Right lung (tissue), 5 donors: ENCODE measurements around the gene ANKRD10. TPM values are rescaled to one million over a fixed set of nuclear protein-coding genes. Genes with fewer than 3 reads are reported as not detected.

Experiments
- DNase-seq, 2 donors: peaks; one replicate each; pipeline ENCODE4 v3.0.0-alpha.2; 2013
- polyA plus RNA-seq, 5 donors: library from polyadenylated mRNA; unstranded; fragments of 120-200 nt; gene quantifications; one replicate each; pipeline versions ENCODE4 v1.2.1 to v1.2.3, GENCODE V29; 2013; ENCODE audit warnings: inconsistent platforms in 1 of 5, low replicate concordance in 1 of 5; ENCODE audit not compliant: insufficient read length in 5 of 5, insufficient read depth in 1 of 5

The ANKRD10 gene
- polyA plus RNA-seq, 5 donors, result 262 to 475 (median 455) TPM

DNA sequence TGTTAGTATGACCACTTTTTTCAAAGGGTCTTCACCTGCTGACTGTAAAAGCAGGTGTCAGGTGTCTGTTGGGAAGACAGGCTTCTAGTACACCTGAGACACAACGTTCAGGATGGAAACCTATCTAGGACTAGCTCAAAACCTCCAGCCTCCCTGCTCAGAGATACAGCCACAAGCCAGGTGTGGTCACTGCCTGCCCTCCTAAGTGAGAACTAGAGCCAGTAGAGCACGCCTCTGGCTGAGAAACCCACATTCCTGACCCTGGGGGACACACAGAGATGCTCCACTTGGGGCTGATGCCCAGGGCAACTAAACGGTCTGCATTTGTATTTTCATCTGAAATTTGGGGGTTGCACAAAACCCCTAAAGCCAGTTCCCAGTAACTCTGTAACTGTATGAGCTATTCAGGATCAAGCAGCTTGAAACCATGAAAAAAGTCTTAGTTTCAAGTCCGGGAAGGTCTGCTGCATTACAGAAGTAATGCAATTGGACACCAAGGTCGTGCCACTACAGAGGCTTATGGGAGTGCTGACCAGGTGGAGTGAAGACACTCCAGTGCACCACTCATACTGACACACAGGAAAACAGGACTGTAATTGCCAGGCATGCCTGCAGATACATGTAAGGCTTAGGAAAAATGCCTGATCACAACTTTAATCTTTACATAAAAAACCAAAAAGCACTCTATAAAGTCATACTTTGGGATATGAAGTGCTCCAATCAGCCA is 27.8 kb downstream of the ANKRD10 start:
- no peak for DNase-seq

GRCh38 chr13:110885966-110886869 is 28.7 kb downstream of the ANKRD10 start:
- no peak for DNase-seq

DNA sequence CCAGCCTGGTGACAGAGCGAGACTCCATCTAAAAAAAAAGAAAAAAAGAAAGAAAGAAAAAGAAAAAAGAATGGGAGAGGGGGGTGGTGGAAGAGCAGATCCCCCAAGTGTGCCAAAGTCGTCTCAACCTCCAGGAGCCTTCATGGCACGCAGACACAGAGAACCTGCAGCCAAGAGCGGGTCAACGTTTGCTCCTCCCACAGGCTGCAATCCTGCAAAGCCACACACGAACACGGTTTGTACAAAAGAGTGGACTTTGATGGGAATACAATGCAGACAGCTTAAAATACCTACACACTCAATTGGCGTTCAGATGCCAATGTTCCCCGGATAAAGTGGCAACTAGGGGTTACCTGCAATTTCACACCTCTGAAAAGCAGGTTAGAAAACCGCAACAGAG is 29.4 kb downstream of the ANKRD10 start:
- DNase-seq, result no peak

GRCh38 chr13:110884517-110884916 is 30.4 kb downstream of the ANKRD10 start:
- DNase-seq, result no peak

DNA sequence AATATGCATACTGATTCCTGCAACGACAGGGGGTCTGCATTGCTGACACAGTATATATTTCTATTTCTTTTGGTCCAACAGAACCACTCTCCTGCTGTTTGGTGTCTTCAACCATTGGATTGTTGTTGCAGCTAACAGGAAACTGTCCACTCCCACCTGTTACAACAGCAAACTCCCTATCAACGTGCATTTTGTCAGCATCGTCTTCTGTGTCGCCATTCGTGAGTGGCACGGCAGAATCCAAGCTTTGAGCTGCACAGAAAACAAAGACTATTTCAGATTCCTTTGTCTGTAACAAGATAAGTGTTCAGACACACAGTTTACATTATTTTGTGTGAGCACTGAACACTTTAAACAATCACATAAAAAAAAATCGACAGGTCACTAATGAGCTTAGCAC is 31.3 kb downstream of the ANKRD10 start:
- no peak for DNase-seq

DNA sequence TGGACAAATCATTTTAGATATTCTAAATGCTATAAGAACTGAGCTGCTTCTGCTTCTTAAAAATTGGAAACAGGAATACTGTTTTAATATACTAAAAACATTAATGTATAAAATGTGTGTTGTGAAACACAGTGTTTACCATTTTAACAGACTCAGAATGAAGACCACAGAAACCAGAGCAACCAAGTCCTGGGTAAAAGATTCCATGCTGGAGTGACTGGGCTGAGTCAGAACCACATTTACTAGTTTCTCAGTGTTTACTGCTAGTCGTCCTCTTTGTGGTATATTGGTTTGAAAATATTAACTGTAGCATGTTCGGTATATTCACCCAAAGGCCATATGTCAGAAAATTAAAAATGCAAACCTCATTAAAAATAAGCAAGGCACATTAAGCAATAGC is 31.9 kb downstream of the ANKRD10 start:
- no peak for DNase-seq

DNA sequence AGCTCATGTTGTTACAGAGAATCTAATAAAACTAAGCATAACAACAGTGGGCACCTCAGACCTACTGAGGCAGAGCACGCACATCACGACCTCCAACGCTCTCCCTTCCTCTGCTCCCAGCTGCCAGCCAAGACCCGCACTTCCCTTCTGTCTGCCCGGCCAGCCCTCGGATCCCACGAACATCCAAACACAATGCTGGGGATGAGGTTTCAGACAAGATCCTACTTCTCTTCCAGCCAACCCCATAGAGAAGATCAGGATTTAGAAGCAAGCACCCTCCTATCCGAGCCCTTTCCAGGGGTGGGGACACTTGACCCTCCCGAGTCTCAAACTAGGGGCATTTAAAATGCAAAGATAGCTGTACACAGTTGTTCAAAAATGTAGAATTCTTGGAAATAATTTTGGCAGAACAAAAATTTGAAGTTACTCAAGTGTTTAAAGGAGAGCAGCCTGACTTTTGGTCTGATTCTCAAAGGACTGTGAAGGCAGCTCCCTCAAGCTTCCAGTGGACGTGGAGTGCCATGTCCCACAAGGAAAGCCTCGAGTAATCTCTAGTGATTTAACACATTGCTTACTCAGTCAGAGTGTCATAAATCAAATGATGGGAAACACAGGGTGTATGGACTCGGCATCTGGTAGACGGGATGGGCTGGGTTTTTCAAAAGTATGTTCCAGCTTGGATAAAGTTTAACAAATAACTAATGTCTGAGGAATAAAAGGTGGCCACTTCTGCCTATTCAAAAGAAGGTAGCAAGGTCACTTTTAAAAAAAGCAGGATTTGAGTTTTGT is 32.8 kb downstream of the ANKRD10 start:
- DNase-seq, result no peak

DNA sequence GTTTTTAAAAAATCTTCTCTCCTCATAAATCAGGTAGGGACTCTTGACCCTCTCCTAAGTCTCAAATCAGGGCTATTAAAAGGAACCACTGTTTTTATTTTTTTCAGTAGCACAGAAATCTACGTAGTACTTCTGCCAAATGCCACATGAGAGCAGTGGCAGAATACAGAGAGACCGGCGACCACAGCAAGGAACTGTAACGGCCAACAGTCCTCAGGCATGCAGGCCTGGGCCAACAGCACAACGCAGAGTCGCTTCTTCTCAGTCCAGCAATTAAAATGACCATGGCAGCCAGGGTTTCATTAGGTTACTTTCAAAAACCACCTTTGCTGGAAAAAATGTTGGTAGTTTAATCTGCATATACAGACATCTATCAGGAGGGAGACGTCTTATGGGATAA is 34.2 kb downstream of the ANKRD10 start:
- no peak for DNase-seq

DNA sequence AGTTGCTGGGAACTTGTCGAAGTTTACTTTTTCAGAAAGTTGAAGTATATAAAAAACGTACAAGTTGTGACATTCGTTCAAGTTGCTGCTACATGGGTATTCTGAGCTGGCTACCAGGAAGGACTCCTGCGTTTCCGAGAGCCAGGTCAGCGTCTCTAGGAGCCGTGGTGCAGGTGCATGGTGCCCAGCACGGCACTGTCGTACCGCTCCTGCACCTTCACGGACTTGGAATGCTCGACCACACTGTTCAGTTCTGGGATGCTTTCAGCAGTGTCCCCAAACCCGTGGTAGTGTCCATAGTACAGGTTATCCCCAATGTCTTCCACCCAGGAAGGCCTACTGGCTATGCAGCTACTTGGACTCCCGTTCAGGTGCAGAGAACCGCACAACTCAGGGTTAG is 35.4 kb downstream of the ANKRD10 start:
- no peak for DNase-seq

- DNase-seq, result no peak
Observed at GRCh38 chr13:110877737-110878258, 37.1 kb downstream of the ANKRD10 start.

GRCh38 chr13:110876609-110877008 is 38.3 kb downstream of the ANKRD10 start:
- DNase-seq, result no peak

- no peak for DNase-seq
Observed at GRCh38 chr13:110875241-110875640, 39.6 kb downstream of the ANKRD10 start.

DNA sequence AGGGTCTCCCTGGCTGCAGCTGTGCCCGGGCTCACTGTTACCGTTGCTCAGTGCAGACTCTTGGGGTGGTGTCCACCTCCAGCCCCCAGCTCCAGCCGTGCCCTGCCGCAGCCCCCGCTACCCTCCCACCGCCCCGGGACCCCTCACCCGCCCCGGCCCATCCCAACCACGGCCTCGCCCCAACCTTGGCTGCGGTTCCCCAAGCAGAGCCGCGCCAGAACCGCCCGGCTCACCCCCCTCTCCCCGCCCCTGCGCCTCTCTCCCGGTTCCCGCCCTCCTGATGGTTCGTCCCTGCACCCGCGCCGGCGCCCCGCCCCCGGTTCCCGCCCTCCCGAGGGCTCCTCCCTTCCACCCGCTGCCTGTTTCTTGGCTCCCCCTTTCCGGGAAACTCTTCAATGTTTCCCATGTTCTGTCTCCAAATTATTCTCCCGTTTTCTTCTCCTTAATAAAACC is 40.3 kb downstream of the ANKRD10 start:
- DNase-seq, result peak; percentile 76 to 77

DNA sequence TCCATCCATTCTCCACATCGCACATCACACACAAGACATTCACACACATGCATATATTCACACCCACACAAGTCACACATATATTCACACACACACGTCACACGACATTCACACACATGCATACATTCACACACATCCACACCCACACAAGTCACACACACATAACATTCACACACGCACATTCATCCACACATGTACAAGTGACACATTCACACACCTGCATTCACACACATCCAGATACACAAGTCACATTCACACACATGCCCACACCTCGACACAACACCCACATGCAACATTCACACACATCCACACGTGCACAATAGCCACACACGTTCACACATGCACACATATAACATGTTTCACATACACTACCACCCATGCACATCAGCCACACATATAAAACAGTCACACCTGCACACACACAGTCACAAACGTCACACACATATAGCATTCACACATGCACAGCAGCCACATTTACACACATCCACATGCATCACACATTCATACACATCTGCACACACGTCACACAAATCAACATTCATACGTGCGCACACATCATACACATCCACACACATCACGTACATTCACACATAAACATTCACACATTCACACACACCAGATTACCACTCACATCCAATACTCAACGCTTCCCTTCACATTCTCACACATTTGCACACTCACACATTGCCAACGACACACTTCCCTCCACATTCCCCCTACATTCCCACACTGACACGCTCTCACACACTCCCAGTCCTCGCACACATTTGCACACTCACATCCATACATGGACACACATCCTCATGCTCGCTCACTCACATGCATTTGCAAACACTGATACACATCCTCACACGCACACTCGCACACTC is 41.0 kb downstream of the ANKRD10 start:
- no peak for DNase-seq

DNA sequence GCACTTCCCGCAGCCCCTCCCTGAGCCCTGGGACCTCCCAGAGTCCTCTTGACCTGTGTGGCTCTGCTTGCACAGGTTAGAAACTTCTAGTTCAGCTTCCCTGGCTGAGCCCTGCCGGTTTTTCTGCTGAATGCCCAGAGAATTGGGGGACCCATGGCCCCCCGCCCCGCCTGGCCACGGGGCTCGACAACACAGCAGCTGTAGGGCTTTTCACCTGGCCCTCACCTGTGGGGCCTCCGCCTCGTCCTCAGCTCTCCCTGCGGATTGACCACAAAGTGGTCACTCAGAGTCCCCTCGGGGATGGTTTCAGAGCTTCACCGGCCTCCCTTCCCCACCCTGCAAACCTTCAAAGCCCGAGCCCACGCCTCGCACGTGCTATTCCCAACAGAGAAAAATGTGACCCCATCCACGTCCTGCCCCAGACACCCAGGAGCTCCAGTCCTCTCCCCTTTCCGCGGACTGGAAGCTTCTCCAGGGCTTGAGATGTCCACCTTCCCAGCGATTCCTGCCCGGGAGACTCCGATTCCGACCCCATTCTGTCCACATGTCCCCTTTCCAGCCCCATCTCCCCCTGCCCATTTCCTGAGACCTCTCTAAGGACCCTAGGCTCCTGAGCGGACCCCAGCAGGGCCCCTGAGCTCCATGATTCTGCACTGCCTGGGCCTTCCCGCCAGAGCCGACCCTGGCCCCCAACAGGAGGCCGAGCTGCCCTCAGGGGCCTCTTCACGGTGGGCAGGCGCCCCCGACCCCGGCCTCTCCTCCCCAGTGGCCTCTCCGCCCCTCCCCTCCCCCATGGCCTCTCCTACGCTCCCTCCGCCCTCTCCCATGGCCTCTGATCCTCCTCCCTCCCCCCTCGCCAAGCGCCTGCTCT is 41.9 kb downstream of the ANKRD10 start:
- DNase-seq, result no peak

DNA sequence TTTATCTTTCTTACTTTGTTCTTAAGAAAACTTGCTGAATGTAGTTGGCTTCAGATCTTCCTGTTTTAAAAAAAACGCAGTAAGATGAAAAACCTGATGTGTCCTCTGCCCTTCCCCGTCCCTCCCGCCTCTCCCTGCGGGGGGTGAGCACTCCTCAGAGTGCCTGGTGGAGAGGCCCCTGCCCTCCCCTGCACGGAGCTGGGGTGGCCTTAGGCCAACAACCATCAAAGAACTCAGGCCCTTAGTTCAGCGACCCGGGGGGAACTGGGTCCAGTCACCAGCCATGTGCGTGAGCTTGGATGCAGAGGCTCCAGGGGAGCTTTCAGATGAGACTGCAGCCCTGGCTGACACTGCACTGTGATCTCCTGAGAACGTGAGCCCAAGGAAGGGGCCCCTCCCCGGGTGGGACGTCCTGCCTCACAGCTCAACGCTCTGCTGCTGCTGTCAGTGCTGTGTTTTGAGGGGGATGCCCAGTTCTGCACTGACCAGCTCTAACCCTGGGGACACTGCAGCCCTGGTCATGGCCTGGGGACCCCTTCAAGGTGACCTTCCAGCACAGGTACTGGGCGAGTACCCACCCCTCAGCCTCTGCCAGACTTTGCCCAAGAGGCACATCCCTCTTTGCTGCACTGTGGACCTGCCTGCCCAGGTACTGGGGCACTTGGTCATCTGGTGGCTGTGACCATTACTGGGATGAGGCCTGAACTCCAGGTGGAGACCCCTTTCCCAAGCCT is 42.7 kb downstream of the ANKRD10 start:
- no peak for DNase-seq

DNA sequence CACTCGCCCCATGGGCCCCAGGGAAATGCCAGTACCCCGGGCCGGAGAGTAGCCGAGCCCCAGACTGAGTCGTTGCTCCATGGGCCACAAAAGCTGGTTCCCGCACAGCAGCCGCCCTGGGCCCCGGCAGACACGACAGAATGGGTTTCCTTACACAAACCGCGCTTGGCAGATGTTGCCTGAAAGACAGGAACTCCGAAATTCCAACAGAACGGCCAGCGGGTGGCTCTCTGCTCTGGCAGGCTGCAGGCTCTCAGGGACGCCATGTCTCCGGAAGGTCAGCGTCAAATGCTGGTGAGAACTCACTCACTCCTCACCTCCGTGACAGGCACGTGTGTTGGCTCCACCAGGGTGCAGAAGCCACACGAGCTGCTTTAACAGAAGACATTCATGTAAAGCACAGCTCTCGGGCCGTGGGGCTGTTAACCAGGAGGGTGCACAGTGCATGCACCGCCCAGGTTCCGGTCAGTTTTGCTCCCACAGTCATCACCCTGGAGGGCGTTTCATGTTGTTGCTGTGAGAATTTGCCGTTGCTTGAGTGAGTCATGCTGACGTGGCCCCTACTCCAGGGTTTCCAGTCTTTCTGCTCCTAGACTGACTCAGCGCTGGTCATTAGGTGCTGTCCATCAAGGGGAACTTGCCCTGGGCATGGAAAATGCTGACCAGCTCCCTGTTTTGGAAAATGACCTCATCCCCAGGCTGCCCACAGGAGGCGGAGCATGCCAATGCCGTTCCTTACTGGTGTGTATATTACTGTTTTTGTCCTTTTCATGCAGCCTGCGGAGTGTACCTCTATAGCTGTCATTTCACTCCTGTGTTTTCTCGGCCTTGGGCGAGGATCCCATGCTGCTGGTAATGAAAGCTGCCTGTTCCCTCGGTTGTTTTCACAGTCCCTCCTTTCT is 44.8 kb downstream of the ANKRD10 start:
- peak in 1 of 2 donors; percentile 47 for DNase-seq

- no peak for DNase-seq
Observed at GRCh38 chr13:110869231-110869804, 45.6 kb downstream of the ANKRD10 start.
